Stomach (tissue), 9 donors: Measurements from ENCODE around the gene CHST6. TPM values are rescaled to one million over a fixed set of nuclear protein-coding genes. Genes with fewer than 3 reads are reported as not detected.

Experiments used
- DNase-seq, 2 donors: peaks; one replicate each; pipeline versions ENCODE4 v3.0.0 to v3.0.0-alpha.2; 2013 to 2019
- H3K27ac ChIP-seq, 5 donors: fragments of 200-600 bp in 4 of 5; sonication (generic) in 4 of 5; one replicate each; pipeline ENCODE4 v1.5.1; 2013 to 2019; ENCODE audit warnings: mild to moderate bottlenecking in 1 of 5, moderate library complexity in 1 of 5
- H3K27me3 ChIP-seq, 3 donors: fragments of 200-600 bp; sonication (generic); one replicate each; pipeline ENCODE4 v1.5.1; 2017 to 2019; ENCODE audit warnings: mixed run types in 1 of 3
- H3K36me3 ChIP-seq, 4 donors: fragments of 200-600 bp; sonication (generic); 1 replicate in 3 of 4; 2 replicates in 1 of 4; pipeline ENCODE4 v1.5.1; 2016 to 2019
- H3K4me1 ChIP-seq, 4 donors: fragments of 200-600 bp; sonication (generic); one replicate each; pipeline ENCODE4 v1.5.1; 2016 to 2019
- H3K4me3 ChIP-seq, 4 donors: fragments of 200-600 bp; sonication (generic) in 3 of 4; one replicate each; pipeline ENCODE4 v1.5.1; 2016 to 2019; ENCODE audit warnings: mild to moderate bottlenecking in 1 of 4
- H3K9me3 ChIP-seq, 4 donors: fragments of 200-600 bp; sonication (generic); one replicate each; pipeline ENCODE4 v1.5.1; 2016 to 2019
- EP300 ChIP-seq: sonication (generic); formaldehyde crosslinking; IDR thresholded peaks from one replicate; pipeline ENCODE4 v1.6.1; 2017; ENCODE audit warnings: antibody characterized with exemption
- POLR2A ChIP-seq, 4 donors: fragments of 450-650 bp; IDR thresholded peaks; one replicate each; pipeline ENCODE4 v1.6.1; 2016; ENCODE audit warnings: antibody characterized with exemption in 4 of 4, control low read depth in 2 of 4, mild to moderate bottlenecking in 1 of 4, moderate library complexity in 1 of 4
- POLR2AphosphoS5 ChIP-seq, 3 donors: sonication (generic); formaldehyde crosslinking; IDR thresholded peaks; one replicate each; pipeline ENCODE4 v1.6.1; 2016; ENCODE audit warnings: antibody characterized with exemption in 3 of 3
- WGBS, 5 donors: extraction: QIAGEN DNeasy Blood & Tissue Kit in 3 of 5; methylation state at CpG; one replicate each; pipeline versions ENCODE4 v1.1.5 to v1.1.7; 2013 to 2018; 5-methylcytosine and 5-hydroxymethylcytosine counted together
- intact Hi-C: fragments of 100-400 bp; cut with DNase I; formaldehyde crosslinking; loops from one replicate; pipeline ENCODE4 v1.15.1; 2023; ENCODE audit warnings: low total_unique reads
- polyA plus RNA-seq, 3 donors: library from polyadenylated mRNA; stranded (reverse); fragments of 200-250 nt; gene quantifications; one replicate each; pipeline ENCODE4 v1.2.3, GENCODE V29; 2013
- total RNA-seq, 5 donors: library from RNA; depleted of rRNA; stranded (reverse); fragments of >200 nt; gene quantifications; one replicate each; pipeline versions ENCODE4 v1.1.0 to v1.2.3, GENCODE V29; 2014 to 2016
- TF ChIP-seq, protein P1 (sequence below), 7 experiments: fragments of 450-650 bp in 4 of 7; fragments of 200-600 bp in 3 of 7; sonication (generic) in 3 of 7; IDR thresholded peaks; one replicate each; pipeline ENCODE4 v1.5.1; 2016 to 2019; ENCODE audit warnings: antibody characterized with exemption in 7 of 7, control low read depth in 2 of 7, mild to moderate bottlenecking in 1 of 7
- donor health status: healthy with polysubstance abuse.
- donor health status: Bipolar disorder and iron deficiency.
- donor health status: healthy.

CHST6 gene
- total and polyA plus RNA-seq, 8 donors: 0.23 to 0.73 (median 0.29) TPM; not detected in 5

DNA sequence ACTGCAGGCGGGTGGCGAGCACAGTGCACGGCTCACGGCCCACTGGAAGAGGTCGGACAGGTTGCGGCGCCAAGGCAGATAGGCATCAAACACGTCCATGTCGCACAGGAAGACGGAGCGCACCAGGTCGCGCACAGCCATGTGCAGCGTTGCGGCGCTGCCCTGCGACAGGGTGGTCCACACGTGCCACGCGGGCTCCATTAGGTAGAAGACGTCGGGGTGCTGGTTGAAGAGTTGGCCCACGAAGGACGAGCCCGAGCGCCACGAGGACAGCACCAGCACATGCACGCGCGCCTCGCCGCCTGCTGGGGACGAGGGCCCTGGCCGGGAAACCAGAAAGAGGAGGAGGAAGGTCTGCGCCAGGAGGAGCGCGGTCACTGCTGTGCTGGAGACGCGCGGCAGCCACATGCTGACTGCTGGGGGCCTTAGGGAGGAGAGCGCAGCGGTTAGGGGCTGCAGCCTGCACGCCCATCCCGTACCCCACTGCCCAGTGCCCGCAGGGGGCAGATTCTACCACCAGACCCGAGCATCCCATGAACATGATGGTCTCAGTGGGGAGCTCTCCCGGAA, 15.7 kb downstream of the CHST6 start:
- Histone ChIP-seq H3K27ac (no peak overlapping the region), H3K4me3 (no peak overlapping the region), H3K9me3 (no peaks in the 10 kb centered on the region), H3K4me1 (no peaks in the 10 kb centered on the region), H3K36me3 (no peaks in the 10 kb centered on the region), H3K27me3 (peaks cover 0 to 4% (median 0%) of the 10 kb centered on the region in 3 donors)
- intact Hi-C loops: loop anchor here (5.0 to 10.0 kb wide), 2 partner anchors 135 to 288 kb away; no protein-coding TSS in a partner anchor
- no peak for DNase-seq
- WGBS, 5 donors: 94 to 97% (median 95%) methylated on average over 47 of the region's 47 CpGs
- TF ChIP-seq EP300: no peak
- no peak for TF ChIP-seq POLR2A (IDR thresholded peaks at IDR 0.05)
- TF ChIP-seq, protein P1, sequence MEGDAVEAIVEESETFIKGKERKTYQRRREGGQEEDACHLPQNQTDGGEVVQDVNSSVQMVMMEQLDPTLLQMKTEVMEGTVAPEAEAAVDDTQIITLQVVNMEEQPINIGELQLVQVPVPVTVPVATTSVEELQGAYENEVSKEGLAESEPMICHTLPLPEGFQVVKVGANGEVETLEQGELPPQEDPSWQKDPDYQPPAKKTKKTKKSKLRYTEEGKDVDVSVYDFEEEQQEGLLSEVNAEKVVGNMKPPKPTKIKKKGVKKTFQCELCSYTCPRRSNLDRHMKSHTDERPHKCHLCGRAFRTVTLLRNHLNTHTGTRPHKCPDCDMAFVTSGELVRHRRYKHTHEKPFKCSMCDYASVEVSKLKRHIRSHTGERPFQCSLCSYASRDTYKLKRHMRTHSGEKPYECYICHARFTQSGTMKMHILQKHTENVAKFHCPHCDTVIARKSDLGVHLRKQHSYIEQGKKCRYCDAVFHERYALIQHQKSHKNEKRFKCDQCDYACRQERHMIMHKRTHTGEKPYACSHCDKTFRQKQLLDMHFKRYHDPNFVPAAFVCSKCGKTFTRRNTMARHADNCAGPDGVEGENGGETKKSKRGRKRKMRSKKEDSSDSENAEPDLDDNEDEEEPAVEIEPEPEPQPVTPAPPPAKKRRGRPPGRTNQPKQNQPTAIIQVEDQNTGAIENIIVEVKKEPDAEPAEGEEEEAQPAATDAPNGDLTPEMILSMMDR (IDR thresholded peaks at IDR 0.05): no peak
- no peak for TF ChIP-seq POLR2AphosphoS5 (IDR thresholded peaks at IDR 0.05)

DNA sequence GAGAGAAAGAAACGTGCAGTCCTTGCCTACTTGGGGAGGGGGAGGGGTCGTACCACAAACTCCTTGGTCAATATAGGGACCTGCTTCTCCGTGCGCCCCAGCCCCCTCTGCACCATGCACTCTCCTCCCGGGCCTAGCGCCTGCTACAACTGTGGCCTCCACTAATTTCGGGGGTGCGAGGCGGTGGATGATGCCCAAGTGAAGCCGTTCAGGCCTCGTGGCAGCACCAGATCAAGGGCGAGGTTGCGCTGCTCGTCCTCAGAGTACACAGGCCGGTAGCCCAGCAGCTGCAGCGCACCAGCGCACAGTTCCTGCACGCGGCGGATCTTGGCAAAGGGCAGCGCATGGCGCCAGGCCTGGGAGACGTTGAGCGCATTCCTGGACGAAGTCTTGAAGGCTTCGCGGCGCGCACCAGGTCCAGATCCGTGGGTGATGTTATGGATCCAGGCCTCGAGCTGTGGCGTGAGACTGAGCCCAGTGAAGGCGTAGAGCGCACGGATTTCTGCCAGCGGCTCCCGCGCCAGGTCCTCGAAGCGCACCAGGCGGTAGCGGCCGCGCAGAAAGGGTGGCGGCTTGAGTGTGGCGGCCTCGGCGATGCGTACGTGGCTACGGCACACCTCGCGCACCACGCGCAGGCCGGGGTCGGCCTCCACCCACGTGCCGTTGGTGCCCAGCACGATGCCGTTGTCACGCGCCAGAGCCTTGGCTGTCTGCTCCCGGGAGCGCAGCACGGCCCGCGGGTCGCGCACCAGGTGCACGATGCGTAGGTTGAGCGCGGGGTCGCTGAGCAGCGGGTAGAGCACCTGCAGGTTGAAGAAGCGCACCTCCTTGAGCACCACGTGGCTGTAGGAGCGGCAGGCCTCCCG, 16.5 kb downstream of the CHST6 start:
- no peaks in the 10 kb centered on the region for H3K4me1 ChIP-seq

DNA sequence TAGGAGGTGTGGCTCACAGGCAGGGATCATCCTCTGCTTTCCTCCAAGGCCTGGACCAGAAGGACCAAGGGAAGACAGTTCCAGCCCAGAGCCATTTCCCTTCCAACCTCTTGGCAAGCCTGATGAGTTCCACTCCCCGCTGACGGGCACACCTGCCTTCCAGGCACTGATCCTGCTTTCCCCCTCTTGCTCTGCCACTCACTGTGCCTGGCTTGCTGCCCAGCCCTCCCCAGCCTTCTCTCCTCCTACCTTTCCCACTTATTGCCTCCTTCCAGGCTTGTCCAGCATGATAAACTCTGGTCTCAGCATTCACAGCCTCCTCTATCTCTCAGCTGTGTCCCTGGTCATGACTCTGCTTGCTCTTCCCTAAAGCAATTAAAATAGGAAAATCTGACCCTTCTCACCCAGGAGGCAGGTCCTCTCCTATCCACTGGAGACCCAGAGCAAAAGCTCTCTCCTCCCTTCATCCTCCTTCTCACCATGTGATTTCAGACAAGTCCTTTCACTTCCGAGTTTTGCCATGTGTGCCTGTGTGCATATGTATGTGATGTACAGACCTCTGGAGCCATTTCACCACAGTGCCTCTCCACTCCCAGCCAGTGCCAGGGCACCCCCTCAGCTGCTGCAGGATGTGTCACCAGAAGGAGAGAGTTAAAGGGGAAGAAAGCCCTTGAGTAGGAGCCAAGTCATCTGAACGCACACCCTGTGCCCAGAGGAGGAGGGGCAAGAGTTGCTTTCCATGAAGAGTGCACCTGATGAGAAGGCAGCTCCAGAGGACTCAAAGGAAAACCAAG, 17.4 kb downstream of the CHST6 start:
- intact Hi-C loops: loop anchor here (5.0 to 10.0 kb wide), 2 partner anchors 137 to 289 kb away; no protein-coding TSS in a partner anchor
- Histone ChIP-seq H3K27me3 (peaks cover 0 to 4% (median 0%) of the 10 kb centered on the region in 3 donors), H3K9me3 (no peaks in the 10 kb centered on the region), H3K4me1 (no peaks in the 10 kb centered on the region), H3K27ac (no peak overlapping the region), H3K4me3 (no peak overlapping the region), H3K36me3 (no peaks in the 10 kb centered on the region)
- no peak for TF ChIP-seq EP300
- no peak for TF ChIP-seq POLR2A (IDR thresholded peaks at IDR 0.05)
- TF ChIP-seq POLR2AphosphoS5 (IDR thresholded peaks at IDR 0.05): no peak
- TF ChIP-seq, protein P1 (IDR thresholded peaks at IDR 0.05): no peak
- 32 to 62% (median 50%) methylated on average over 4 of the region's 4 CpGs for WGBS, 5 donors
- no peak for DNase-seq

More for the DNA sequence above, 16.5 kb downstream of the CHST6 start:
- intact Hi-C loops: loop anchor here (5.0 to 10.0 kb wide), 2 partner anchors 136 to 289 kb away; no protein-coding TSS in a partner anchor
- no peak overlapping the region for H3K4me3 ChIP-seq
- TF ChIP-seq POLR2AphosphoS5 (IDR thresholded peaks at IDR 0.05) (no peak), POLR2A (IDR thresholded peaks at IDR 0.05) (no peak), EP300 (no peak)
- TF ChIP-seq, protein P1 (IDR thresholded peaks at IDR 0.05): no peak
- peaks cover 0 to 4% (median 0%) of the 10 kb centered on the region in 3 donors for H3K27me3 ChIP-seq
- no peaks in the 10 kb centered on the region for H3K9me3 ChIP-seq
- H3K27ac ChIP-seq: no peak overlapping the region
- DNase-seq: no peak
- no peaks in the 10 kb centered on the region for H3K36me3 ChIP-seq
- WGBS, 5 donors: 94 to 96% (median 96%) methylated on average over 74 to 80 of the region's 80 CpGs

DNA sequence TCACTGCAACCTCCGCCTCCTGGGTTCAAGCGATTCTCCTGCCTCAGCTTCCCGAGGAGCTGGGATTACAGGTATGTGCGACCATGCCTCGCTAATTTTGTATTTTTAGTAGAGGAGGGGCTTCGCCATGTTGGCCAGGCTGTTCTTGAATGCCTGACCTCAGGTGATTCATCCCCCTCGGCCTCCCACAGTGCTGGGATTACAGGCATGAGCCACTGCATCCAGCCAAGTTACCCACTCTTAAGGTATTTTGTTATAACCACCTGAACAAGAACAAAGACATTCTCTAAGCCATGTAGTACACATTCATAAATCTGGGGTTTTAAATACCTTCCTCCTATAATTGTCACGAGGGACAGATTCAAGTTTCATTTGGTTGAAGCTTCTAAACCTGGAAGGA, 18.4 kb downstream of the CHST6 start:
- Histone ChIP-seq H3K4me3 (no peak overlapping the region), H3K9me3 (no peaks in the 10 kb centered on the region), H3K36me3 (no peaks in the 10 kb centered on the region), H3K27ac (no peak overlapping the region), H3K4me1 (no peaks in the 10 kb centered on the region), H3K27me3 (peaks cover 0 to 4% (median 0%) of the 10 kb centered on the region in 3 donors)
- TF ChIP-seq POLR2AphosphoS5 (IDR thresholded peaks at IDR 0.05) (no peak), POLR2A (IDR thresholded peaks at IDR 0.05) (no peak), EP300 (no peak)
- TF ChIP-seq, protein P1 (IDR thresholded peaks at IDR 0.05): no peak
- no peak for DNase-seq
- intact Hi-C loops: loop anchor here (5.0 to 10.0 kb wide), 2 partner anchors 138 to 290 kb away; no protein-coding TSS in a partner anchor
- 87 to 93% (median 91%) methylated on average over 8 of the region's 8 CpGs for WGBS, 5 donors
